Anterior cingulate cortex (tissue), 58 donors: ENCODE measurements around the gene ACSL6.
"Not testable (repeated sequence)": the region's sequence is repeated elsewhere in the genome, so short reads cannot be mapped to it uniquely, and the experiment has no call there.

Source experiments
- DNase-seq, 58 donors: peaks; one replicate each; lab custom pipeline; 2025; lab: John Stamatoyannopoulos, UW

ACSL6 gene

GRCh38 chr5:131953969-131954368 lies 57.5 kb downstream of the ACSL6 start:
- DNase-seq, result no peak

GRCh38 chr5:131952301-131952857 lies 59.1 kb downstream of the ACSL6 start:
- DNase-seq, result no peak

GRCh38 chr5:131950706-131951105 lies 60.8 kb downstream of the ACSL6 start:
- no peak for DNase-seq

GRCh38 chr5:131947445-131947844 lies 64.0 kb downstream of the ACSL6 start:
- no peak for DNase-seq

GRCh38 chr5:131945551-131946168 lies 65.8 kb downstream of the ACSL6 start, which contains the start of gene MEIKIN:
Gene MEIKIN (minus strand): TSS chr5:131945663. CDS start chr5:131945505, 158 bp downstream.
- no peak for DNase-seq

- DNase-seq, result no peak
Measured at GRCh38 chr5:131944702-131945550, 66.5 kb downstream of the ACSL6 start.

GRCh38 chr5:131943916-131944315 lies 67.5 kb downstream of the ACSL6 start:
- no peak for DNase-seq

GRCh38 chr5:131942016-131942415 lies 69.4 kb downstream of the ACSL6 start:
- DNase-seq, result no peak

GRCh38 chr5:131939690-131940345 lies 71.6 kb downstream of the ACSL6 start:
- no peak for DNase-seq

GRCh38 chr5:131932235-131932634 lies 79.2 kb downstream of the ACSL6 start:
- no peak for DNase-seq

GRCh38 chr5:131928957-131929356 lies 82.5 kb downstream of the ACSL6 start:
- no peak for DNase-seq

- DNase-seq, result no peak
Measured at GRCh38 chr5:131926168-131926567, 85.3 kb downstream of the ACSL6 start.

- DNase-seq, result no peak
Measured at GRCh38 chr5:131916481-131916880, 95.0 kb downstream of the ACSL6 start.

- no peak for DNase-seq
Measured at GRCh38 chr5:131914472-131914871, 97.0 kb downstream of the ACSL6 start.

- DNase-seq, result no peak
Measured at GRCh38 chr5:131913603-131914002, 97.9 kb downstream of the ACSL6 start.

GRCh38 chr5:131906668-131907067 lies 104.8 kb downstream of the ACSL6 start:
- DNase-seq, result no peak

- not testable (repeated sequence) for DNase-seq
Measured at GRCh38 chr5:131902266-131902665, 109.2 kb downstream of the ACSL6 start.
